HG03095 (cell line): ENCODE data around the gene NPEPL1.
"Not testable (repeated sequence)": the region's sequence is repeated elsewhere in the genome, so short reads cannot be mapped to it uniquely, and the experiment has no call there.

Source experiments
- ATAC-seq: cut with Tn5 transposase; IDR thresholded peaks from one replicate; pipeline ENCODE4 v1.9.1; 2021; ENCODE audit warnings: moderate library complexity; ENCODE audit not compliant: unreplicated experiment

The NPEPL1 gene

DNA sequence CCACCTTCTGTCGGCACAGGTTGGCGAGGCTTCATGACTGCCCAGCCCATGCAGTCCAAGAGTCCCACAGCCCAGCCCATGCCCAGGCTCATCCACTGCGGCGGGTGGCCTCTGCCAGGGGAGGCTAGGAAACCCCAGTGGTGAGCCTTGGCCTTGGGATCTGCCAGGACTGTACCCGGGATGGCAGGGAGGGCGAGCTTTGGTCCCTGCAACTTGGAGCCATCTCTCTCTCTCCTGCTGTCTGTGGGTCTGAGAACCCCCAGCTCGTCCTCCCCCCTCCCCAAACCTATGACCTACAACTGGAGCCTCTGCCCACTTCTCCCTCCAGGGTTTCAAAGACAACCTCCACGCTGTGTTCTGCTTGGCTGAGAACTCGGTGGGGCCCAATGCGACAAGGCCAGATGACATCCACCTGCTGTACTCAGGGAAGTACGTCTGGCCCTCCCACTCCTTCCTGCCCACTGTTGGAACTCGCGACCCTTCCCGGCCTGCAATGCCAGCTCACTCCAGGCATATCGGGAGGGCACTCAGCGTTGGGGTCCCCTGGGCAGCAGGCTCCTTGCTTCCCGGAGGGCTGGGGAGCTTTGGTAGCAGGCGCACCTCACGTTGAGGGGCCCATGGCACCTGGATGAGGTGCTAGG, 19.7 kb downstream of the NPEPL1 start:
- no peak for ATAC-seq

DNA sequence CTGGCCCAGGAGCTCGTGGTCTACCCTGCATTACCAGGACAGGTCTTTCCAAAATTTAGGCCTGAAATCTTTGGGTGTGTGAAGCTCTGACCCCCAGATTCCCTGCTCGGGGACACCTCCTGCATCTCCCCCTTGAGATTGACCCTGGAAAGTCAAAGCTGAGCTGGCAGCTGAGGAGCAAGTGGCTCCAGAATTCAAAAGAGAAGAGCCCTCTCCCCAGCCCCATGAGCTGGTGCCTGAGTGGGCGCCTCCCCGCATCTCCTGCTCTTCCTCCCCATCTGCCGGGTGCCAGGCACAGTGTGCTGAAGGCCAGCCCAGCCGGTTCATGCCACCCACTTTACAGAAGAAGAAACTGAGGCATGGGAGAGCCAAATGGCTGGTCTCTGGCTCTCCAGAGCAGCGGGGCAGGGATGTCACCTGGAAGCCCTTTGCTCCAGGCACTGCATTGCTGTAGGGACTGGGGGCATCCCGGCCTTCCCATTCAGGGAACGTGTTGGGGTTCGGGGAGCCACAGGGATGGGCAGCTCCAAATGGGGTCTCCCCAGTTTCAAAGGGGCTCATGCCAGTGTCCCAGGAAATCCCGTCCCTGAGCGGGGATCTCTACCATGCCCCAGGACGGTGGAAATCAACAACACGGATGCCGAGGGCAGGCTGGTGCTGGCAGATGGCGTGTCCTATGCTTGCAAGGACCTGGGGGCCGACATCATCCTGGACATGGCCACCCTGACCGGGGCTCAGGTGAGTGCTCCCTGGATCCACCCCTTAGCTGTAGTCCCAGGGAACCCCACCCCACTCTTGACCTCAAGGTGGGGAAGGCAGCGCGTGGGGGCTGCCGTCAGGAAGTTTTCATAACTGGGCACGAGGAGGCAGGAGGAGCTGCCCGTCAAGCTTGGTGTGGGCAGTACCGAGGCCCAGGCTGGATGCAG, 20.5 kb downstream of the NPEPL1 start:
- ATAC-seq: no peak

- ATAC-seq: no peak
These were observed 21.3 kb downstream of the NPEPL1 start for GRCh38 chr20:58713801-58714339.

DNA sequence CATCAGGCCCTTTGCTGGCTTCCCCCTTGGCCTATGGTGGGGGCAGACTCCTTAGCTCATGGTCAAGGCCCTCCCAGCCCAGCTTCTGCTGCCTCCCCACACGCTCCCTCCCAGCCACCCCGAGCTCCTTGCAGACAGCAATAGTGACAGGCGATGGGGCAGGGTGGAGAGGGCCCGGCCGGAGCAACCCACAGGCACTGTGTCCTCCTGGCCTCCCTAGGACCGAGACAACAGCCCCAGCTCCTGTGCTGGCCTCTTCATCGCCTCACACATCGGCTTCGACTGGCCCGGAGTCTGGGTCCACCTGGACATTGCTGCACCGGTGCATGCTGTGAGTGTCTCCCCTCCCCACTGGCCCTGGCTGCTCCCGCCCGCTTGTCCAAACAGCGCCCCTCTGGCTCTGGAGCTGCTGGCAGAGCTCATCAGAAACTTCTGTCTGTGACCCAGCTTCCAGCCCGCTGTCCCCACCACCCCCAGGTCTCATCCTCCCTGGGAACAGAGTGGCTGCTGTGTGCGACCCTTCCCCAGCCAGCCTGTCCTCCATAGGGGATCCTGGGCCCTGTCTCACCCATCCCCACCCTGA, 21.8 kb downstream of the NPEPL1 start:
- no peak for ATAC-seq

GRCh38 chr20:58714923-58715351, 22.3 kb downstream of the NPEPL1 start:
- ATAC-seq: no peak

DNA sequence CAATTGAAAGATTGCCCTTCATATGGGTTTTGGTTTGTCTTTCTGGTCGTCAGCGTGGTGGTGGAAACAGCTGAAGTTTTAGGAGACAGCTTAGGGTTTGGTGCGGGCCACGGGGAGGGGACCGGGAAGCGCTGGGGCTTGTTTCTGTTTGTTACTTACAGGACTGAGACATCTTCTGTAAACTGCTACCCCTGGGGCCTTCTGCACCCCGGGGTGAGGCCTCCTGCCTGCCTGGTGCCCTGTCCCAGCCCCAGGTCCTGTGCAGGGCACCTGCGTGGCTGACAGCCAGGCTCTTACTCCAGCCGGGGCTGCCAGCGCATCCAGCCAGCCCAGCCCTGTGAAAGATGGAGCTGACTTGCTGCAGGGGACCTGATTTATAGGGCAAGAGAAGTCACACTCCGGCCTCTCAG, 22.8 kb downstream of the NPEPL1 start:
- ATAC-seq: no peak

- no peak for ATAC-seq
These were observed 23.3 kb downstream of the NPEPL1 start for GRCh38 chr20:58715801-58716475.

DNA sequence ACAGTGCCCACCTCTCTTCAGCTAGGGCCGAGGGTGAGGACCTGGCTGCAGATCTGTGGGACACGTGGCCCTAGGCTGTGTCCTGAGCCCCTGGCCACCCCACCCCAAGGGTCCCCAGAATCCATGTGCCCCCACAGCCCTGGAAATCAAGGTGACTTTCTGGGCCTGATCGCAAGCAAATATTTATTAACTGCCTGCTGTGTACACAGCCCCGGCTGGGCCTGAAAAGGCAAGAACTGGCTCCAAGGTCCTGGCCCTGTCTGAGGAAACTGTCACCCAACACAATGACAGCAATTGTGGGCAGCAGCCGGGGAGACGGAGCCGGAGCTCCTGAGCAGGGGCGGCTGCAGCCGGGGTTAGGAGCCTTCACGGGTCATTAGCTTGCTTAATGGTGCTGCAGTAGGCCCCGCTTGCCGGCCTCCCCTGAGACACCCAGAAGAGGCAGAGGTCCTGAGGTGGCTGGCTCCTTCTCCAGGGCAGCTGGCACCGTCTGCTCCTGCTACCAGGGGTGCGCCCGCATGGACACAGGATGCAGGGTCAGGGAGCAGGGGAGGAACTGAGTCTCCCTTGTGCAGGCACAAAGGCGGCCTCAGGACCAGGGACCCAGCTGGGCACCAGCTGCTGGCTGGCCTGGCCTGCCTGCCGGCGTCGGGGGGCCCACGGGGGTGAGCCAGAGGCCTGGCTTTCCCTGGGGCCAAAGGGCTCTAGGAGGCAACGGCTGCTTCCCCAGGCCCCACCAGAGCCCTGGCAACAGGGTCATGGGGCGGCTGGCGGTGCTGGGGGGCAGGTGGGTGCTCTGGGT, 24.1 kb downstream of the NPEPL1 start:
- no peak for ATAC-seq

GRCh38 chr20:58717278-58718091, 24.9 kb downstream of the NPEPL1 start:
- ATAC-seq: no peak

DNA sequence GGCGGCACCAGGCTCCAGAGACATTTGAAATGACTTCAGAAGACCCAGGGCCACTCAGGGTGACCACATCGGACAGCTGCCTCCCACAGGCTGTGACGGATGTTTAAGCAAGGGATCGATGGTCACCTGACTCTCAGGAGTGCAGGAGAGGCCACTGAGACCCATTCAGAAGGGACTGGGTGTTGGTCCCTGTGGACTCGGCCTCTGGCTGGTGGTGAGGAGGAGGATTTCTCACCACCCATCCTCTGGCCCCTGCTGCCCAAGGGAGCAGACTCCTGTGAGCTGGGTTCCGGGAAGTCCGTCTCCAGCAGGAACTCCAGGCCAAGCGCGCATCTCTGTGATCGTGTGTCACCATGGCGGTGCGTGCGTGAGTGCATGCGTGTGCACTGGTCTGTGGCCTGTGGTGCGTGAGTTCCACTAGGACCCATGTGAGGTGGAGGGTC, 25.5 kb downstream of the NPEPL1 start:
- no peak for ATAC-seq

- ATAC-seq: no peak
These were observed 26.1 kb downstream of the NPEPL1 start for GRCh38 chr20:58718729-58719128.

DNA sequence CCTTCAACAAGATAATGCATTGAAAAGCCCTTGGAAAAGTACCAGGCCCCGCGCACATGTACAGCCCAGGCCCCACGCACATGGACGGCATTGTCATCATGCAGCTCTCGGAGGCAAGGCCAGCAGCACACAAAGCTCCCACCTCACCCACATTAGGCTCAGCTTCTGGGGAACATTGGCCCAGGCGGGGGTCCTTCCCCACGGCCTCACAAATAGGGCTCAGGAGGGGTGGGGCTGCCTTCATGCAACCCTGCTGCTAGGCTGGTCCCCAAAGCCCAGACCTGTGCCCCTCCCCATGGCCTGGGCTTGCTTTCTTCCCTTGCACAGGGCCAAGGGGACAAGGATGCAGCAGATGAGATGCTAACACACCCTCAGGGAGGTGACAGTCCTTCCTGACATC, 26.7 kb downstream of the NPEPL1 start:
- no peak for ATAC-seq

- ATAC-seq: no peak
These were observed 27.4 kb downstream of the NPEPL1 start for GRCh38 chr20:58719971-58720371.

- no peak for ATAC-seq
These were observed 28.3 kb downstream of the NPEPL1 start for GRCh38 chr20:58720890-58721289.

- no peak for ATAC-seq
These were observed 29.6 kb downstream of the NPEPL1 start for GRCh38 chr20:58721951-58722778.

DNA sequence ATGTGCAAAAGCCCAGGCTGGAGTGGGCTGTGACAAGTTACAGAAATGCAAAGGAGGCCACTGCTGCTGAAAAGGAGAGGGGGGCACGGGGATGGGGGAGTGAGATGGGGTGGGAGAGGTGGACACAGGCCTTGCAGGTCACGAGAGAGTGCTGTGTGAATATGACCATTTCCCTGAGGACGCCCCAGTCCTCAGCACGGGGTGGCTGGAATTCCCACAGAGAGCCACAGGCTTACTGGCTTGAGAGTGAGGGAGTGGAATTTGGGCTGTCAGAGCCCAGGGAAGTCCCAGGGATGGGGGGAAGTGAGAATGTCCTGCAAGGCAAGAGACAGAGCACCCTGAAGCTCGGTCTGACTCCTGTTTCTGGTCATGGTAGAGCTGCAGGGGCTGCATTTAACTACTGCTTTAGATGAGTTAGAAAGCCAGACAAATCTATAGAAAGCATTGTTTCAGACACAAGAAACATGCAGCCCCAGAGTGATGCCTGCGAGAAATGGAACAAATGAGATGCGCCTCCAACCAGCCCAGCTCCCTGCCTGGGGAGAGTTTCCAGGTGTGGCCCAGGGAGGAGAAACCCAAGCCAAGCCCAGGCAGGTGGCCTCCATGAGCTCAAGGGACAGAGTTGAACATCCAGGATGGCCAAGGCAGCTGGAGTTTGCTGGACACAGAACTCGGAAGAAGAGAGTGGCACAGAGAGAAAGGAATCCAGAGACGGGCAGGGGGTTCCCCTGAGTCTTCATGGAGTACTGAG, 30.5 kb downstream of the NPEPL1 start:
- no peak for ATAC-seq

GRCh38 chr20:58723628-58723984, 31.0 kb downstream of the NPEPL1 start:
- ATAC-seq: no peak

- not testable (repeated sequence) for ATAC-seq
These were observed 33.6 kb downstream of the NPEPL1 start for GRCh38 chr20:58726156-58726555.
